DND-41 (cell line): Measurements from ENCODE around the gene SRGAP3.

Experiments used
- ATAC-seq: fragments of 200-7000 bp; cut with Tn5 transposase; 3 replicates; pipeline ENCODE4 v1.9.1; 2021; ENCODE audit warnings: low read depth; ENCODE audit not compliant: insufficient read depth
- DNase-seq: peaks from one replicate; pipeline ENCODE4 v3.0.0-alpha.2; 2020
- H2AFZ ChIP-seq: 2 replicates; pipeline ENCODE4 v1.6.0; 2012; ENCODE audit warnings: low read depth, low read length
- H3K27ac ChIP-seq: 2 replicates; pipeline ENCODE4 v1.5.1; 2012; ENCODE audit warnings: low read length, inconsistent platforms
- H3K27me3 ChIP-seq: fragments of 200-600 bp; sonication (generic); 2 replicates; pipeline ENCODE4 v1.6.0; 2012; ENCODE audit warnings: low read length, mild to moderate bottlenecking, inconsistent platforms; ENCODE audit not compliant: insufficient read depth, poor library complexity
- H3K36me3 ChIP-seq: 2 replicates; pipeline ENCODE4 v1.5.1; 2012; ENCODE audit warnings: low read length, inconsistent platforms; ENCODE audit not compliant: insufficient read depth
- H3K4me1 ChIP-seq: 2 replicates; pipeline ENCODE4 v1.5.1; 2012; ENCODE audit warnings: mild to moderate bottlenecking, low read length; ENCODE audit not compliant: insufficient read depth
- H3K4me2 ChIP-seq: 2 replicates; pipeline ENCODE4 v1.6.0; 2012; ENCODE audit warnings: mild to moderate bottlenecking, moderate library complexity, low read length, inconsistent platforms; ENCODE audit not compliant: insufficient read depth
- H3K4me3 ChIP-seq, 2 experiments: fragments of 200-600 bp in 1 of 2; shearing (Covaris generic) in 1 of 2; 2 replicates each; pipeline ENCODE4 v1.5.1; 2012 to 2016; ENCODE audit warnings: inconsistent platforms in 2 of 2, low read length in 2 of 2, mild to moderate bottlenecking in 2 of 2, low read depth in 1 of 2, moderate library complexity in 1 of 2
- H3K79me2 ChIP-seq: 2 replicates; pipeline ENCODE4 v1.6.0; 2012; ENCODE audit warnings: low read length, inconsistent platforms; ENCODE audit not compliant: insufficient read depth
- H3K9ac ChIP-seq: 2 replicates; pipeline ENCODE4 v1.6.0; 2012; ENCODE audit warnings: low read depth, mild to moderate bottlenecking, inconsistent platforms, low read length, moderate library complexity
- H3K9me3 ChIP-seq: 2 replicates; pipeline ENCODE4 v1.5.1; 2012; ENCODE audit warnings: low read length, moderate library complexity, mild to moderate bottlenecking, inconsistent platforms; ENCODE audit not compliant: insufficient read depth, severe bottlenecking
- H4K20me1 ChIP-seq: 2 replicates; pipeline ENCODE4 v1.6.0; 2012; ENCODE audit warnings: low read length; ENCODE audit not compliant: insufficient read depth
- CTCF ChIP-seq: IDR thresholded peaks from 2 replicates; pipeline ENCODE4 v1.5.1; 2012; ENCODE audit warnings: borderline replicate concordance, low read length, moderate library complexity, mild to moderate bottlenecking; ENCODE audit not compliant: poor library complexity, severe bottlenecking; ENCODE audit errors: extremely low read depth
- EZH2 ChIP-seq: IDR thresholded peaks from 3 replicates; pipeline ENCODE4 v1.6.1; 2012; ENCODE audit warnings: borderline replicate concordance, low read depth, mild to moderate bottlenecking, moderate library complexity, low read length, inconsistent platforms; ENCODE audit not compliant: severe bottlenecking

SRGAP3 gene

GRCh38 chr3:9133656-9134055 is 115.8 kb downstream of the SRGAP3 start:
- TF ChIP-seq CTCF (no peak), EZH2 (no peak)
- Histone ChIP-seq H4K20me1 (no peaks in the 10 kb centered on the region), H3K4me3 (no peak overlapping the region), H3K36me3 (no peaks in the 10 kb centered on the region), H2AFZ (no peak overlapping the region), H3K4me1 (no peaks in the 10 kb centered on the region), H3K79me2 (no peaks in the 10 kb centered on the region), H3K27ac (no peak overlapping the region), H3K9me3 (no peaks in the 10 kb centered on the region), H3K9ac (no peak overlapping the region), H3K4me2 (no peak overlapping the region), H3K27me3 (peaks cover 3% of the 10 kb centered on the region)
- ATAC-seq (no peak), DNase-seq (no peak)

- no peak overlapping the region for H3K4me2 ChIP-seq
- ATAC-seq = no peak
These were observed 118.8 kb downstream of the SRGAP3 start for GRCh38 chr3:9130345-9131305.

GRCh38 chr3:9129365-9129764 is 120.1 kb downstream of the SRGAP3 start:
- DNase-seq (no peak), ATAC-seq (no peak)
- no peak overlapping the region for H3K4me3 ChIP-seq
- no peak overlapping the region for H3K4me2 ChIP-seq
- no peak overlapping the region for H3K9ac ChIP-seq
- no peaks in the 10 kb centered on the region for H3K27me3 ChIP-seq
- H4K20me1 ChIP-seq = no peaks in the 10 kb centered on the region
- no peak overlapping the region for H3K27ac ChIP-seq
- TF ChIP-seq EZH2 = no peak
- H2AFZ ChIP-seq = no peak overlapping the region
- H3K9me3 ChIP-seq = no peaks in the 10 kb centered on the region
- no peaks in the 10 kb centered on the region for H3K4me1 ChIP-seq
- no peaks in the 10 kb centered on the region for H3K79me2 ChIP-seq
- no peaks in the 10 kb centered on the region for H3K36me3 ChIP-seq

More at GRCh38 chr3:9130345-9131305, 118.8 kb downstream of the SRGAP3 start:
- no peaks in the 10 kb centered on the region for H3K36me3 ChIP-seq
- H3K27ac ChIP-seq = no peak overlapping the region
- no peak for TF ChIP-seq EZH2
- no peak for TF ChIP-seq CTCF
- no peaks in the 10 kb centered on the region for H3K79me2 ChIP-seq
- no peaks in the 10 kb centered on the region for H3K9me3 ChIP-seq
- H3K4me3 ChIP-seq = no peak overlapping the region
- H3K4me1 ChIP-seq = no peaks in the 10 kb centered on the region
- H4K20me1 ChIP-seq = no peaks in the 10 kb centered on the region
- no peak overlapping the region for H2AFZ ChIP-seq
- H3K27me3 ChIP-seq = no peaks in the 10 kb centered on the region
- no peak overlapping the region for H3K9ac ChIP-seq
- DNase-seq = no peak

GRCh38 chr3:9125278-9125951 is 124.0 kb downstream of the SRGAP3 start:
- no peaks in the 10 kb centered on the region for H3K4me1 ChIP-seq
- ATAC-seq = no peak
- H3K4me2 ChIP-seq = no peak overlapping the region
- H3K9me3 ChIP-seq = no peaks in the 10 kb centered on the region
- no peak for DNase-seq
- H3K27ac ChIP-seq = no peak overlapping the region
- no peak for TF ChIP-seq EZH2
- TF ChIP-seq CTCF = no peak
- no peaks in the 10 kb centered on the region for H3K79me2 ChIP-seq
- H3K27me3 ChIP-seq = no peaks in the 10 kb centered on the region
- no peak overlapping the region for H3K4me3 ChIP-seq
- H3K36me3 ChIP-seq = no peaks in the 10 kb centered on the region
- no peak overlapping the region for H3K9ac ChIP-seq
- no peak overlapping the region for H2AFZ ChIP-seq
- no peaks in the 10 kb centered on the region for H4K20me1 ChIP-seq
